ENCODE results near the gene SNX24.

Gene SNX24

GRCh38 chr5:122943050-122943698 is 97.8 kb downstream of the SNX24 start:
- CTCF ChIA-PET, result interaction anchor here (0.7 kb wide), 1 partner anchor 8 kb away, joined by 3 read pairs; no protein-coding TSS in a partner anchor
- DNase-seq (ENCODE audit: extremely low spot score), result no peak
- TF ChIP-seq, protein P1, sequence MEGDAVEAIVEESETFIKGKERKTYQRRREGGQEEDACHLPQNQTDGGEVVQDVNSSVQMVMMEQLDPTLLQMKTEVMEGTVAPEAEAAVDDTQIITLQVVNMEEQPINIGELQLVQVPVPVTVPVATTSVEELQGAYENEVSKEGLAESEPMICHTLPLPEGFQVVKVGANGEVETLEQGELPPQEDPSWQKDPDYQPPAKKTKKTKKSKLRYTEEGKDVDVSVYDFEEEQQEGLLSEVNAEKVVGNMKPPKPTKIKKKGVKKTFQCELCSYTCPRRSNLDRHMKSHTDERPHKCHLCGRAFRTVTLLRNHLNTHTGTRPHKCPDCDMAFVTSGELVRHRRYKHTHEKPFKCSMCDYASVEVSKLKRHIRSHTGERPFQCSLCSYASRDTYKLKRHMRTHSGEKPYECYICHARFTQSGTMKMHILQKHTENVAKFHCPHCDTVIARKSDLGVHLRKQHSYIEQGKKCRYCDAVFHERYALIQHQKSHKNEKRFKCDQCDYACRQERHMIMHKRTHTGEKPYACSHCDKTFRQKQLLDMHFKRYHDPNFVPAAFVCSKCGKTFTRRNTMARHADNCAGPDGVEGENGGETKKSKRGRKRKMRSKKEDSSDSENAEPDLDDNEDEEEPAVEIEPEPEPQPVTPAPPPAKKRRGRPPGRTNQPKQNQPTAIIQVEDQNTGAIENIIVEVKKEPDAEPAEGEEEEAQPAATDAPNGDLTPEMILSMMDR (IDR thresholded peaks at IDR 0.05; ENCODE audit: control extremely low read depth, extremely low read depth, low read depth, missing control alignments), result no peak
- POLR2A ChIA-PET, result no interaction called here

DNA sequence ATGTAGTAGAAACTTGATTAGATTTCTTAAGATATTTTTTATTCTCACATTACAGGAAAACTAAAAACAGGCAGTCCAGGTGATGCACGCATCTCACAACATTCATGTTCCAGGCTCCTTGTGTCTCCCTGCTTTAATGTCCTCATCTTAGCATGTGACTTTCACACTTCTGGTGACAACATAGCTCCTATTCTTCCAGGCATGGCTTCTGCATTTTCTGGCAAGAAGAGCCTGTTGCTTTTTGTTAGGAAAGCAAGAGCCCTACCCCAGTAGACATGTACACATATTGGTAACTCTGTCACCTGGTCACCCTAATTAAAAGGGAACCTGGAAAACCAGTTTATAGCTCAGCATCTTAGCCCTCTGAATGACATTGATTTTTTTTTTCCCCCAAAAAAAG is 98.6 kb downstream of the SNX24 start:
- CTCF ChIA-PET, result no interaction called here
- POLR2A ChIA-PET, result no interaction called here
- TF ChIP-seq, protein P1 (IDR thresholded peaks at IDR 0.05; ENCODE audit: control extremely low read depth, extremely low read depth, low read depth, missing control alignments), result no peak
- DNase-seq (ENCODE audit: extremely low spot score), result no peak

DNA sequence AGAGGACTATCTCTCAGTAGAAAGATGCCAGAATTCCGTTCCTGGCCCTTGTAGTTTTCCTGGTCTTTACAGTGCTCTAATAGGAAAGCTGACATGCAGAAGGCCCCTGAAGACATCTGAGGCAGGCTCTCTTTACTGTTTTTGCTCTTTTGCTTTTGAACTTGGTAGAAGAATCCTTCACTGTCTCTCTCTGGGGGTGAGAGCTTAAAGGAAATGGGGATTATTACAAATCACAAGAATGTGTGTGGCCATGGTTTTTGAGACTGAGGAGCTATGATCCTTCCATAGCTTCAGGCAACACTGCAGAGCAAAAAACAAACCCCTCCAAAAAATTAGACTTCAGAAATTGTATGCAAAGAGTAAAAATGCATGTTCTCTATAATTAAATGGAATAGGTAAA is 102.0 kb downstream of the SNX24 start:
- no peak for DNase-seq (ENCODE audit: extremely low spot score)
- ChIA-PET CTCF (interaction anchor here (1.1 to 1.9 kb wide), 6 partner anchors 15 to 45 kb away, joined by 3 to 8 read pairs (median 3); no protein-coding TSS in a partner anchor), POLR2A (no interaction called here)
- TF ChIP-seq, protein P1 (IDR thresholded peaks at IDR 0.05; ENCODE audit: control extremely low read depth, extremely low read depth, low read depth, missing control alignments), result no peak

- no peak for DNase-seq (ENCODE audit: extremely low spot score)
- CTCF ChIA-PET, result interaction anchor here (1.1 to 1.9 kb wide), 6 partner anchors 10 to 45 kb away, joined by 3 to 8 read pairs (median 3); no protein-coding TSS in a partner anchor
- POLR2A ChIA-PET, result no interaction called here
- TF ChIP-seq, protein P1 (IDR thresholded peaks at IDR 0.05; ENCODE audit: control extremely low read depth, extremely low read depth, low read depth, missing control alignments), result no peak
Measured at GRCh38 chr5:122947772-122948171, 102.4 kb downstream of the SNX24 start.

GRCh38 chr5:122948319-122948718 is 102.9 kb downstream of the SNX24 start:
- CTCF ChIA-PET, result interaction anchor here (1.1 to 1.9 kb wide), 6 partner anchors 10 to 44 kb away, joined by 3 to 8 read pairs (median 3); no protein-coding TSS in a partner anchor

DNA sequence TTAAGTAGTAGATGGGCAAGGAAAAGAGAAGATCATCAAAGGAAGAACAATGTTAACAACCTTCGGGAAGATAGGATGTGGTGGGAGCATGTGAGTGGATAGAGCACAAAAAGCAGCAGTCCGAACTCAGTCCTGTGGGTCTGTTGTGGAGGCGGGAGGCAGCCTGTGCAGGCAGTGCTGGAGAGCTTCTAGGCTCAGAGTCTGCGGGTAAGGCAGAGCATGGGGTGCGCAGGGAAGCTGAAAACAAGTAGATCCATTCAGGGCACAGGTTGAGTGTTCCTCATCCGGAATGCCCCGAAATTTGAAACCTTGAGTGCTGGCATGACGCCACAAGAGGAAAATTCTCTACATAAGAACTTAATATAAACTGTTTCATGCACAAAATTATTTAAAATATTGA is 106.2 kb downstream of the SNX24 start:
- CTCF ChIA-PET, result interaction anchor here (0.8 to 1.4 kb wide), 2 partner anchors 8 to 19 kb away, joined by 3 read pairs; no protein-coding TSS in a partner anchor
- POLR2A ChIA-PET, result no interaction called here

More at GRCh38 chr5:122948319-122948718, 102.9 kb downstream of the SNX24 start:
- no peak for DNase-seq (ENCODE audit: extremely low spot score)
- TF ChIP-seq, protein P1 (IDR thresholded peaks at IDR 0.05; ENCODE audit: control extremely low read depth, extremely low read depth, low read depth, missing control alignments), result no peak
- POLR2A ChIA-PET, result no interaction called here

More for the DNA sequence above, 106.2 kb downstream of the SNX24 start:
- no peak for DNase-seq (ENCODE audit: extremely low spot score)
- TF ChIP-seq, protein P1 (IDR thresholded peaks at IDR 0.05; ENCODE audit: control extremely low read depth, extremely low read depth, low read depth, missing control alignments), result no peak
